Left lung (tissue), 10 donors: ENCODE results near the gene OR6J1. TPM values are rescaled to one million over a fixed set of nuclear protein-coding genes. Genes with fewer than 3 reads are reported as not detected.
"Not testable (repeated sequence)": the region's sequence is repeated elsewhere in the genome, so short reads cannot be mapped to it uniquely, and the experiment has no call there.

Source experiments
- ATAC-seq: fragments of 200-7000 bp; cut with Tn5 transposase; one replicate; pipeline ENCODE4 v1.9.1; 2020; ENCODE audit warnings: moderate library complexity
- DNase-seq, 4 donors: peaks; one replicate each; pipeline ENCODE4 v3.0.0-alpha.2; 2013 to 2020
- H3K27ac ChIP-seq, 2 donors: fragments of 200-600 bp; sonication (generic) in 1 of 2; one replicate each; pipeline versions ENCODE4 v1.5.0 to v1.8.0; 2020 to 2021
- H3K27me3 ChIP-seq, 2 donors: fragments of 200-600 bp; sonication (generic) in 1 of 2; one replicate each; pipeline versions ENCODE4 v1.5.0 to v1.8.0; 2020 to 2021
- H3K36me3 ChIP-seq, 2 donors: fragments of 200-600 bp; sonication (generic) in 1 of 2; one replicate each; pipeline versions ENCODE4 v1.5.0 to v1.8.0; 2020 to 2021
- H3K4me1 ChIP-seq, 2 donors: fragments of 200-600 bp; one replicate each; pipeline ENCODE4 v1.8.0; 2021
- H3K4me3 ChIP-seq, 2 donors: fragments of 200-600 bp; sonication (generic) in 1 of 2; one replicate each; pipeline versions ENCODE4 v1.5.0 to v1.8.0; 2020 to 2021; ENCODE audit warnings: mild to moderate bottlenecking in 1 of 2
- H3K9me3 ChIP-seq, 2 donors: fragments of 200-600 bp; sonication (generic) in 1 of 2; one replicate each; pipeline versions ENCODE4 v1.5.0 to v1.8.0; 2020 to 2021
- CTCF ChIP-seq, 2 donors: fragments of 200-600 bp; sonication (generic) in 1 of 2; IDR thresholded peaks; one replicate each; pipeline versions ENCODE4 v1.5.0 to v1.8.0; 2021; ENCODE audit warnings: antibody characterized with exemption in 2 of 2
- intact Hi-C, 2 donors: fragments of 100-400 bp; cut with DNase I; formaldehyde crosslinking; loops; one replicate each; pipeline versions ENCODE4 v1.11.2 to v1.14.2; 2022
- polyA plus RNA-seq, 6 donors: library from polyadenylated mRNA; unstranded; fragments of 120-200 nt; gene quantifications; one replicate each; pipeline ENCODE4 v1.2.1, GENCODE V29; 2013; ENCODE audit not compliant: insufficient read length in 6 of 6
- total RNA-seq, 2 donors: library from RNA; stranded (reverse); fragmentation: NEBNext Ultra II Directional; extraction: Animal tissue kit (Norgen Biotek cat#: 25700); gene quantifications; one replicate each; pipeline ENCODE4 v1.2.1, GENCODE V29; 2021
- donor health status: DM: no; HTN: yes; CAD: no.
- donor health status: DM: no; HTN: no; CAD: no.

OR6J1 gene
- total and polyA plus RNA-seq, 8 donors: 0.23 to 0.45 (median 0.34) TPM; not detected in 2

DNA sequence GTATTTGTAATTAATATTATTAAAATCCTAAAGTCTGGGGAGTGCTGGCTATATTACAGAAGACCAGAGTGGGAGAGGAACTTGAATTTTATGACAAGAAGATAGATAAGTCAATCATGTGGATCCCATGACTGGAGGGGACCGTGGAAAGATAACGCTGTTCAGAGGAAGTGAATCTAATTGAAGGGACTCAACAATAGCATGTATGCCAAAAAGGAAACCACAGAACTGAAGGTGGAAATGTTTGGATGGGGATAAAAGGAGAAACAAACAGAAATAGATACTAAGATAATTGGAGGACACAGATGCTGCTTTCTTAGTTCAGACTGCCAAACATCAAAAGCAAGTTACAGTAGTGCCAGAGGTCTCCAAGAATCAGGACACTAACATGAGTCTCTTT lies 21.1 kb downstream of the OR6J1 start:
- Histone ChIP-seq H3K27me3 (no peaks in the 10 kb centered on the region), H3K9me3 (no peaks in the 10 kb centered on the region), H3K27ac (no peak overlapping the region), H3K4me1 (no peaks in the 10 kb centered on the region), H3K4me3 (no peak overlapping the region), H3K36me3 (no peaks in the 10 kb centered on the region)
- DNase-seq: no peak
- TF ChIP-seq CTCF (IDR thresholded peaks at IDR 0.05): no peak
- intact Hi-C loops: no loop called here
- no peak for ATAC-seq

DNA sequence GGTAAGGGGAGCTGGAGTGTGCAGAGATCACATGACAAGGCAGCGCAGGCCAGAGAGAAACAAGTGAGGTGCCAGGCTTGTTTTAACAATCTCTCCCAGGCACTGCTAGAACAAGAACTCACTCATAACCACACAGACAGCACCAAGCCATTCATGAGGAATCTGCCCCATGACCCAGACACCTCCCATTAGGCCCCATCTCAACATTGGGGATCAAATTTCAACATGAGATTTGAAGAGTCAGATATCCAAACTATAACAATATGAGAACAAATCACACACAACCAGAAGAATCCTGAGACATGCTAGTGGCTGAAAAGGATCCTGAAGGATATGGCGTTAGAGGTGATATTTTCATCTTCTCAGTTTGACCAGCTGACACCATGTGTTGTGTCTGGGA lies 21.9 kb downstream of the OR6J1 start:
- H3K4me1 ChIP-seq: no peaks in the 10 kb centered on the region
- no peaks in the 10 kb centered on the region for H3K27me3 ChIP-seq
- no peak for ATAC-seq
- TF ChIP-seq CTCF (IDR thresholded peaks at IDR 0.05): no peak
- H3K4me3 ChIP-seq: no peak overlapping the region
- H3K9me3 ChIP-seq: no peaks in the 10 kb centered on the region
- H3K27ac ChIP-seq: no peak overlapping the region
- no peaks in the 10 kb centered on the region for H3K36me3 ChIP-seq
- no peak for DNase-seq
- intact Hi-C loops: no loop called here

DNA sequence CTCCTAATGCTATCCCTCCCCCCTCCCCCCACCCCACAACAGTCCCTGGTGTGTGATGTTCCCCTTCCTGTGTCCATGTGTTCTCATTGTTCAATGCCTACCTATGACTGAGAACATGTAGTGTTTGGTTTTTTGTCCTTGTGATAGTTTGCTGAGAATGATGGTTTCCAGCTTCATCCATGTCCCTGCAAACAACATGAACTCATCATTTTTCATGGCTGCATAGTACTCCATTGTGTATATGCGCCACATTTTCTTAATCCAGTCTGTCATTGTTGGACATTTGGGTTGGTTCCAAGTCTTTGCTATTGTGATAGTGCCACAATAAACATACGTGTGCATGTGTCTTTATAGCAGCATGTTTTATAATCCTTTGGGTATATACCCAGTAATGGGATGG lies 28.4 kb downstream of the OR6J1 start:
- H3K27ac ChIP-seq, intact Hi-C loops, H3K9me3 ChIP-seq, ATAC-seq, DNase-seq, H3K27me3 ChIP-seq, H3K4me3 ChIP-seq, H3K4me1 ChIP-seq: not testable (repeated sequence)
- peaks cover 0 to 17% of the 10 kb centered on the region in 2 donors for H3K36me3 ChIP-seq

GRCh38 chr14:22614240-22614799 lies 29.8 kb downstream of the OR6J1 start:
- peaks cover 0 to 32% of the 10 kb centered on the region in 2 donors for H3K36me3 ChIP-seq
- no peaks in the 10 kb centered on the region for H3K27me3 ChIP-seq
- peak overlapping the region; percentile 20 to 70 for H3K27ac ChIP-seq
- ATAC-seq: peak; percentile 83
- H3K4me1 ChIP-seq: peaks cover 7 to 8% of the 10 kb centered on the region in 2 donors
- no peak for TF ChIP-seq CTCF (IDR thresholded peaks at IDR 0.05)
- H3K4me3 ChIP-seq: no peak overlapping the region
- peaks cover 0 to 3% of the 10 kb centered on the region in 2 donors for H3K9me3 ChIP-seq
- peak in 1 of 4 donors; percentile 26 for DNase-seq
- intact Hi-C loops: no loop called here

DNA sequence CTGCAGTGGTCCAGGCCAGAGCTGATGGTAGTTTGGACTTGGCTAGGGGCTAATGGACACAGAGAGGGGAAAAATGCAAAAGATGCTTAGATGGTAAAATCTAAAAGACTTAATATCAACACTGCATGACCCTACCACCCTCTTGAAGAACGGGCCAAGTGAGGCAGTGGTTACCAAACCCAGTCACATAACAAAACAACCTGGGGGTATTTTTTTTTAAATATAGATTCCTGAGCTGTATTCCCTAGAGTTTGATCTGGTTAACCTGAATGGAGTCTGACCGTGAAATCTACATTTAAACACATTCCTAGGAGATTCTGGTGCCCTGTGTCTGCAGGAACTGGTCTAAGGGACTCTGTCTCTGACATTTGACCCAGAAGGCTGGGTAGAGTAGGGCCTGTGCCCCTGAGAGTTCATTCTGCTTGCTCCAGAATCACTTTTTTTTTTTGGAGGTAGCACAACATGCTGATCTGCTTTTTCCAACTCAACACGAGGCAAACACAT lies 30.4 kb downstream of the OR6J1 start:
- Histone ChIP-seq H3K4me1 (peaks cover 7 to 8% of the 10 kb centered on the region in 2 donors), H3K27me3 (no peaks in the 10 kb centered on the region), H3K4me3 (no peak overlapping the region), H3K36me3 (peaks cover 0 to 37% of the 10 kb centered on the region in 2 donors), H3K27ac (peak overlapping the region; percentile 20 to 70), H3K9me3 (peaks cover 0 to 3% of the 10 kb centered on the region in 2 donors)
- TF ChIP-seq CTCF (IDR thresholded peaks at IDR 0.05): no peak
- DNase-seq (no peak), ATAC-seq (no peak)
- intact Hi-C loops: no loop called here
